K562 (cell line): ENCODE measurements around the gene GRIN2D. TPM values are rescaled to one million over a fixed set of nuclear protein-coding genes. Genes with fewer than 3 reads are reported as not detected.

Experiments used
- ATAC-seq: fragments of 200-7000 bp; cut with Tn5 transposase; 3 replicates; pipeline ENCODE4 v1.9.1; 2020; ENCODE audit warnings: moderate library complexity
- Bru-seq: library from RNA; stranded (reverse); fragments of 400-500 nt; gene quantifications from one replicate; lab custom pipeline; 2021; lab: Mats Ljungman, UMichigan
- BruChase-seq, 2 experiments: library from RNA; stranded (reverse); fragments of 400-500 nt; gene quantifications; one replicate each; lab custom pipeline; 2021; lab: Mats Ljungman, UMichigan
- BruUV-seq: library from RNA; stranded (reverse); fragments of 400-500 nt; replicated peaks from 2 replicates; lab custom pipeline; 2021; lab: Mats Ljungman, UMichigan
- CTCF ChIA-PET: fragments of 300-600 bp; formaldehyde crosslinking; extraction: SDS; loops from one replicate; lab custom pipeline; 2021; ENCODE audit warnings: low intra/inter-chr PET ratio; lab: Yijun Ruan, JAX
- POLR2A ChIA-PET: fragments of 300-600, 350-650 bp; sonication (Branson Sonifier 250); formaldehyde crosslinking; extraction: SDS; loops from one replicate; lab custom pipeline; 2021; ENCODE audit warnings: antibody characterized with exemption, inconsistent platforms; lab: Yijun Ruan, JAX
- DNase-seq, 4 experiments: peaks; one replicate each; pipeline versions ENCODE4 v3.0.0 to v3.0.0-alpha.2; 2011 to 2018; ENCODE audit warnings: low spot score in 3 of 4, mixed read lengths in 3 of 4; ENCODE audit errors: extremely low read depth in 1 of 4
- FAIRE-seq: peaks from 2 replicates; lab custom pipeline; 2011; peaks lifted over from hg19 to GRCh38; lab: Jason Lieb, UNC
- H2AFZ ChIP-seq: 2 replicates; pipeline ENCODE4 v1.6.0; 2011; ENCODE audit warnings: low read depth, low read length, control low read depth, inconsistent platforms
- H3K27ac ChIP-seq: fragments of 200-600 bp; 3 replicates; pipeline ENCODE4 v1.8.0; 2011; ENCODE audit warnings: low read depth, mild to moderate bottlenecking, control low read depth, inconsistent platforms, low read length, moderate library complexity, mixed read lengths; ENCODE audit errors: extremely low read depth
- H3K27me3 ChIP-seq, 2 experiments: fragments of 300-600 bp in 1 of 2; 2 replicates in 1 of 2; 3 replicates in 1 of 2; pipeline versions ENCODE4 v1.6.0 to v1.8.0; 2011; ENCODE audit warnings: inconsistent platforms in 2 of 2, low read length in 2 of 2, mild to moderate bottlenecking in 1 of 2, mixed read lengths in 1 of 2, moderate library complexity in 1 of 2; ENCODE audit not compliant: control insufficient read depth in 2 of 2, insufficient read depth in 2 of 2
- H3K36me3 ChIP-seq: fragments of 300-600 bp; 3 replicates; pipeline ENCODE4 v1.8.0; 2011; ENCODE audit warnings: mild to moderate bottlenecking, low read length, inconsistent platforms; ENCODE audit not compliant: control insufficient read depth, insufficient read depth
- H3K4me1 ChIP-seq, 2 experiments: fragments of 200-600 bp in 1 of 2; replicated peaks in 1 of 2; 2 replicates in 1 of 2; 3 replicates in 1 of 2; pipeline versions ENCODE4 v1.5.1 to v1.8.0; 2011; ENCODE audit warnings: inconsistent platforms in 2 of 2, low read length in 2 of 2, mild to moderate bottlenecking in 1 of 2, mixed read lengths in 1 of 2, moderate library complexity in 1 of 2; ENCODE audit not compliant: control insufficient read depth in 2 of 2, insufficient read depth in 2 of 2
- H3K4me2 ChIP-seq: 2 replicates; pipeline ENCODE4 v1.6.1; 2011; ENCODE audit warnings: low read length, control low read depth, inconsistent platforms, mixed read lengths; ENCODE audit not compliant: insufficient read depth
- H3K4me3 ChIP-seq: fragments of 200-600 bp; sonication (generic), shearing (Covaris generic); 2 replicates; pipeline ENCODE4 v1.5.1; 2016; ENCODE audit warnings: control low read depth, inconsistent platforms
- H3K79me2 ChIP-seq: fragments of 200-600 bp; 3 replicates; pipeline ENCODE4 v1.8.0; 2011; ENCODE audit warnings: low read length, inconsistent platforms; ENCODE audit not compliant: control insufficient read depth, insufficient read depth
- H3K9ac ChIP-seq, 2 experiments: 2 replicates each; pipeline versions ENCODE4 v1.6.0 to v1.6.1; 2011; ENCODE audit warnings: low read depth in 2 of 2, low read length in 2 of 2, control low read depth in 1 of 2, inconsistent platforms in 1 of 2, mild to moderate bottlenecking in 1 of 2, mixed read lengths in 1 of 2; ENCODE audit not compliant: insufficient read depth in 1 of 2
- H3K9me1 ChIP-seq: one replicate; pipeline ENCODE4 v1.6.0; 2011; ENCODE audit warnings: inconsistent platforms, mild to moderate bottlenecking, low read length, moderate library complexity; ENCODE audit not compliant: control insufficient read depth, insufficient read depth
- H3K9me3 ChIP-seq: replicated peaks from 2 replicates; pipeline ENCODE4 v1.5.1; 2011; ENCODE audit warnings: low read depth, low read length, inconsistent platforms; ENCODE audit not compliant: control insufficient read depth, insufficient read depth
- H4K20me1 ChIP-seq: replicated peaks from 2 replicates; pipeline ENCODE4 v1.6.1; 2011; ENCODE audit warnings: low read length, inconsistent platforms, mixed read lengths; ENCODE audit not compliant: control insufficient read depth, insufficient read depth
- ELF4 ChIP-seq: fragments of 450-650 bp; formaldehyde crosslinking; IDR thresholded peaks from 2 replicates; pipeline ENCODE4 v1.4.0; 2022; ENCODE audit warnings: missing genetic modification characterization
- HMGXB4 ChIP-seq: sonication (generic); formaldehyde crosslinking; IDR thresholded peaks from 2 replicates; pipeline ENCODE4 v1.8.1; 2023; ENCODE audit warnings: mild to moderate bottlenecking, missing genetic modification reagents
- ID3 ChIP-seq, 2 experiments: fragments of 250-450 bp in 1 of 2; fragments of 450-650 bp in 1 of 2; sonication (Bioruptor Pico) in 1 of 2; IDR thresholded peaks; 2 replicates each; pipeline versions ENCODE4 v1.6.1 to v1.8.0; 2016 to 2021; ENCODE audit warnings: mild to moderate bottlenecking in 2 of 2, moderate library complexity in 2 of 2, missing compliant biosample characterization in 1 of 2, missing genetic modification characterization in 1 of 2
- MAFF ChIP-seq: IDR thresholded peaks from 2 replicates; pipeline ENCODE4 v1.6.1; 2012; ENCODE audit warnings: low read length, improper control_type of control experiment
- MYNN ChIP-seq, 2 experiments: sonication (generic); formaldehyde crosslinking in 1 of 2; IDR thresholded peaks; 2 replicates each; pipeline versions ENCODE4 v1.5.0 to v1.6.1; 2016 to 2020; ENCODE audit warnings: antibody characterized with exemption in 1 of 2, missing genetic modification reagents in 1 of 2
- POLR2G ChIP-seq: fragments of 200-400 bp; formaldehyde crosslinking; IDR thresholded peaks from 2 replicates; pipeline ENCODE4 v1.6.1; 2017; ENCODE audit warnings: low read depth, mild to moderate bottlenecking, antibody characterized with exemption, low read length, moderate library complexity
- RBBP5 ChIP-seq: fragments of 200-600 bp; sonication (generic); IDR thresholded peaks from 2 replicates; pipeline ENCODE4 v1.6.1; 2012; ENCODE audit warnings: borderline replicate concordance, mild to moderate bottlenecking, low read length, control low read depth, inconsistent platforms; ENCODE audit not compliant: insufficient read depth, poor library complexity, severe bottlenecking
- SMAD1 ChIP-seq: fragments of 150-350 bp; IDR thresholded peaks from 2 replicates; pipeline ENCODE4 v1.6.1; 2014; ENCODE audit warnings: low read length, low read depth; ENCODE audit not compliant: partially characterized antibody
- SMAD4 ChIP-seq: fragments of 250-450 bp; sonication (Bioruptor Pico); conservative IDR thresholded peaks from 2 replicates; pipeline ENCODE4 v1.8.0; 2021; ENCODE audit warnings: inconsistent platforms, mild to moderate bottlenecking, moderate library complexity
- SP2 ChIP-seq: IDR thresholded peaks from 2 replicates; pipeline ENCODE4 v1.6.1; 2011; ENCODE audit warnings: mild to moderate bottlenecking, low read depth, low read length, moderate library complexity; ENCODE audit not compliant: poor library complexity, severe bottlenecking; ENCODE audit errors: extremely low read depth
- ZBTB7A ChIP-seq: IDR thresholded peaks from 2 replicates; pipeline ENCODE4 v1.6.1; 2011; ENCODE audit warnings: low read depth, mild to moderate bottlenecking, low read length, moderate library complexity, borderline replicate concordance; ENCODE audit not compliant: control insufficient read depth
- ZNF408 ChIP-seq: fragments of 250-450 bp; sonication (Bioruptor Pico); IDR thresholded peaks from 2 replicates; pipeline ENCODE4 v1.4.0; 2020; ENCODE audit warnings: low read depth, mild to moderate bottlenecking, moderate library complexity
- WGBS: fragments of 100-300 bp; shearing (Covaris generic); methylation state at CpG from one replicate; pipeline ENCODE4 v1.1.6; 2016; ENCODE audit warnings: low coverage, mixed read lengths; ENCODE audit not compliant: insufficient coverage; ENCODE audit errors: missing lambda C conversion rate; 5-methylcytosine and 5-hydroxymethylcytosine counted together
- in situ Hi-C: fragments of 300-500 bp; cut with MboI; formaldehyde crosslinking; loops from 4 replicates; pipeline ENCODE4 v1.15.0; 2018; ENCODE audit warnings: inconsistent platforms, mixed read lengths
- intact Hi-C: fragments of 100-400 bp; cut with micrococcal nuclease; formaldehyde crosslinking; loops from 2 replicates; pipeline ENCODE4 v1.14.2; 2022
- long read RNA-seq, 3 experiments: library from polyadenylated mRNA in 2 of 3; library from RNA in 1 of 3; unstranded in 2 of 3; stranded (forward) in 1 of 3; transcript quantifications; one replicate each; pipeline ENCODE4 v2.0.0, GENCODE V29; 2019 to 2022
- polyA minus RNA-seq, 3 experiments: library from RNA; depleted of rRNA, polyadenylated mRNA; stranded (reverse); fragments of >200 nt; gene quantifications; 2 replicates each; pipeline ENCODE4 v1.2.3, GENCODE V29; 2011
- polyA plus RNA-seq, 8 experiments: library from polyadenylated mRNA; depleted of rRNA in 4 of 8; stranded (reverse) in 5 of 8; unstranded in 3 of 8; fragments of >200 nt; fragmentation: Nextera tagmentation in 2 of 8; fragmentation: Illumina TruSeq in 1 of 8; extraction: Ambion mirVana in 2 of 8; extraction: Trizol in 1 of 8; gene quantifications; 2 replicates each; pipeline versions ENCODE4 v1.2.1 to v1.2.3, GENCODE V29; 2011 to 2014; ENCODE audit warnings: inconsistent platforms in 1 of 8, missing spikeins in 1 of 8
- total RNA-seq, 7 experiments: library from RNA; depleted of rRNA in 6 of 7; stranded (reverse); fragments of >200 nt in 6 of 7; fragmentation: Illumina TruSeq in 2 of 7; extraction: Trizol in 2 of 7; gene quantifications; 2 replicates each; pipeline versions ENCODE4 v1.2.1 to v1.2.3, GENCODE V29; 2011 to 2021; ENCODE audit warnings: low replicate concordance in 1 of 7

Gene GRIN2D
- total RNA-seq (2011; cell fraction: chromatin; rRNA removed; ENCODE audit: low replicate concordance): 10.1 and 29.7 TPM in 2 replicates
- total RNA-seq (2011; cell fraction: nucleolus; rRNA removed): 20.7 and 23.5 TPM in 2 replicates
- total RNA-seq (2011; cell fraction: nucleoplasm; rRNA removed): 16.9 and 17.3 TPM in 2 replicates
- 4.7 and 5.3 TPM in 2 replicates for total RNA-seq (2014; rRNA removed)
- 0.86 and 0.98 TPM in 2 replicates for total RNA-seq (2014; rRNA removed; fragmentation: Illumina TruSeq; extraction: Trizol)
- total RNA-seq (2015; rRNA removed; fragmentation: Illumina TruSeq; extraction: Trizol): 1.8 and 2.7 TPM in 2 replicates
- 24.7 and 31.5 TPM in 2 replicates for total RNA-seq (2021)
- 0.95 and 2.5 TPM in 2 replicates for polyA plus RNA-seq (2011; rRNA removed)
- polyA plus RNA-seq (2011; cell fraction: cytosol; rRNA removed): 2.4 and 3.0 TPM in 2 replicates
- polyA plus RNA-seq (2011; cell fraction: nucleus; rRNA removed): 10.1 and 14.4 TPM in 2 replicates
- 12.9 and 14.4 TPM in 2 replicates for polyA plus RNA-seq (2012)
- polyA plus RNA-seq (2014; fragmentation: Illumina TruSeq; extraction: Trizol): 7.5 and 12.0 TPM in 2 replicates
- under 1 TPM; 0.32 to 0.55 TPM for polyA plus RNA-seq (2014; fragmentation: Nextera tagmentation; extraction: Ambion mirVana)
- 5.3 and 5.6 TPM in 2 replicates for polyA plus RNA-seq (2014; rRNA removed)
- polyA minus RNA-seq (2011; rRNA and poly(A)+ RNA removed): 1.9 and 2.3 TPM in 2 replicates
- 15.0 and 18.7 TPM in 2 replicates for polyA minus RNA-seq (2011; cell fraction: cytosol; rRNA and poly(A)+ RNA removed)
- polyA minus RNA-seq (2011; cell fraction: nucleus; rRNA and poly(A)+ RNA removed): 7.8 and 8.8 TPM in 2 replicates
- percentile 65 among the genes with signal in this experiment for Bru-seq, nascent RNA
- percentile 62 among the genes with signal in this experiment for BruChase-seq, experiment 1, labeled RNA remaining after a 2-hour chase
- percentile 61 among the genes with signal in this experiment for BruChase-seq, experiment 2, labeled RNA remaining after a 6-hour chase
- long read RNA-seq, experiment 1, partial matches to known transcripts: 36 of 37 reads
- long read RNA-seq, experiment 1, other reads (novel, unspliced or antisense): 1 of 37 reads
- long read RNA-seq, experiment 2, partial matches to known transcripts: 19 of 27 reads
- long read RNA-seq, experiment 2, other reads (novel, unspliced or antisense): 8 of 27 reads
- long read RNA-seq, experiment 3, partial matches to known transcripts: 0 of 2 reads
- long read RNA-seq, experiment 3, other reads (novel, unspliced or antisense): 2 of 2 reads

- Histone ChIP-seq H3K9ac (peak within 1 kb of the TSS; percentile 51 to 91; a peak in 3 of 4 replicates), H3K9me1 (no peaks in the 10 kb centered on the region), H3K36me3 (peaks cover 8% of the 10 kb centered on the region), H3K9me3 (no peaks in the 10 kb centered on the region), H3K27me3 (no peaks in the 10 kb centered on the region), H3K4me1 (peaks cover 30 to 85% of the 10 kb centered on the region in 2 experiments), H3K4me3 (peak within 1 kb of the TSS; percentile 31), H3K27ac (peak within 1 kb of the TSS; percentile 50; the same call in 2 of the 3 replicates), H3K79me2 (peaks cover 35% of the 10 kb centered on the region), H2AFZ (peak within 1 kb of the TSS; percentile 78), H4K20me1 (no peaks in the 10 kb centered on the region), H3K4me2 (peak within 1 kb of the TSS; percentile 63)
- FAIRE-seq (no peak), ATAC-seq (peak; percentile 4; the same call in 2 of the 3 replicates), DNase-seq (peak; percentile 38 to 49 (median 44))
- POLR2A ChIA-PET: interaction anchor here (0.5 to 0.7 kb wide), 4 partner anchors 8 to 274 kb away, joined by 3 to 4 read pairs (median 3); no protein-coding TSS in a partner anchor
- CTCF ChIA-PET: no interaction called here
- WGBS: 21% methylated on average over 24 of the region's 40 CpGs
- in situ Hi-C loops: no loop called here
- intact Hi-C loops: loop anchor here (10.0 kb wide), 2 partner anchors 69 to 101 kb away; partner anchors contain the start of gene EMP3
- BruUV-seq: no TSS peak
- no peak for TF ChIP-seq HMGXB4 (CRISPR knock-in tag)
- TF ChIP-seq ZBTB7A: peak; percentile 79; the same call in 1 of the 2 replicates
- TF ChIP-seq POLR2G: peak; percentile 68
- TF ChIP-seq SP2: no peak
- TF ChIP-seq ID3 (CRISPR knock-in tag; IDR thresholded peaks at IDR 0.05): no peak
- TF ChIP-seq ID3 (tag; IDR thresholded peaks at IDR 0.05): no peak
- TF ChIP-seq SMAD4 (CRISPR knock-in tag): no peak
- TF ChIP-seq MAFF: no peak
- TF ChIP-seq RBBP5: no peak
- TF ChIP-seq SMAD1: no peak
- TF ChIP-seq ELF4: 0 out of 2 replicates have a peak, but pooled peaks have one; percentile 40
- TF ChIP-seq MYNN (IDR thresholded peaks at IDR 0.05): peak; percentile 9; the same call in 1 of the 2 replicates
- no peak for TF ChIP-seq MYNN (CRISPR knock-in tag; IDR thresholded peaks at IDR 0.05)
- no peak for TF ChIP-seq ZNF408
These were observed at the start of gene GRIN2D for GRCh38 chr19:48393559-48394330. GRIN2D (plus strand) TSS chr19:48393668; CDS start chr19:48398393, 4,725 bp downstream.
